Ecto neural progenitor cell (in vitro differentiated cells): Measurements from ENCODE around the gene GNA12.
"Not testable (repeated sequence)": the region's sequence is repeated elsewhere in the genome, so short reads cannot be mapped to it uniquely, and the experiment has no call there.

ENCODE experiments used
- DNase-seq: peaks from one replicate; pipeline ENCODE4 v3.0.0-alpha.2; 2018; ENCODE audit warnings: low spot score

The GNA12 gene

GRCh38 chr7:2689951-2690705, 154.0 kb downstream of the GNA12 start:
- DNase-seq: no peak

- no peak for DNase-seq
Observed at GRCh38 chr7:2689343-2689847, 154.7 kb downstream of the GNA12 start.

- no peak for DNase-seq
Observed at GRCh38 chr7:2688409-2689342, 155.4 kb downstream of the GNA12 start.

- DNase-seq: no peak
Observed at GRCh38 chr7:2687881-2688318, 156.2 kb downstream of the GNA12 start, which contains the start of gene AMZ1. TSS of gene AMZ1 (plus strand) at chr7:2688202. CDS start at chr7:2700452, 12,250 bp downstream.

DNA sequence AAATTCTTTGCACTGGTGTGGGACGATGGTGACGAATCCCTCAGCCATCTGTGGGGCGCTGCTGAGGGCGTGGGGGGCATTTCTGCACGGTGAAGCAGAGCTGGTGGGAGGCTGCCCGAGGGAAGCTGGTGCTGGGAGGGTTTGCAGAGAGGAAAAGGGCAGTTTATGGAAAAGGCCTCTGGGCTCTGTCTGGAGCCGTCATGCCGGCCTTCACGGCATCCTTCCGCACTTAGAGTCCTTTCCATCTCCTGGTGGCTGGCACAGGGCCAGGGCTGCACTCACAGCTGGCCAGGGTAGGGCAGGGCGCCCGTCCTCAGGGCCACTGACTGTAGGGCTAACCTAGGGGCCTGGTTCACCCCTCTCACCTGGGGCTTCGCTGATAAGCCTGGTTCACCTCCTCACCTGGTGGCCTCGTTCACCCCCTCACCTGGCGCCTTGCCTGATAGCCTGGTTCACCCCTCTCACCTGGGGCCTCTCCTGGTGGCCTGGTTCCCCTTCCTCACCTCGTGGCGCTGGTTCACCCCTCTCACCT, 156.7 kb downstream of the GNA12 start:
- no peak for DNase-seq

GRCh38 chr7:2686101-2686500, 158.0 kb downstream of the GNA12 start:
- DNase-seq: no peak

- no peak for DNase-seq
Observed at GRCh38 chr7:2684501-2684900, 159.6 kb downstream of the GNA12 start.

DNA sequence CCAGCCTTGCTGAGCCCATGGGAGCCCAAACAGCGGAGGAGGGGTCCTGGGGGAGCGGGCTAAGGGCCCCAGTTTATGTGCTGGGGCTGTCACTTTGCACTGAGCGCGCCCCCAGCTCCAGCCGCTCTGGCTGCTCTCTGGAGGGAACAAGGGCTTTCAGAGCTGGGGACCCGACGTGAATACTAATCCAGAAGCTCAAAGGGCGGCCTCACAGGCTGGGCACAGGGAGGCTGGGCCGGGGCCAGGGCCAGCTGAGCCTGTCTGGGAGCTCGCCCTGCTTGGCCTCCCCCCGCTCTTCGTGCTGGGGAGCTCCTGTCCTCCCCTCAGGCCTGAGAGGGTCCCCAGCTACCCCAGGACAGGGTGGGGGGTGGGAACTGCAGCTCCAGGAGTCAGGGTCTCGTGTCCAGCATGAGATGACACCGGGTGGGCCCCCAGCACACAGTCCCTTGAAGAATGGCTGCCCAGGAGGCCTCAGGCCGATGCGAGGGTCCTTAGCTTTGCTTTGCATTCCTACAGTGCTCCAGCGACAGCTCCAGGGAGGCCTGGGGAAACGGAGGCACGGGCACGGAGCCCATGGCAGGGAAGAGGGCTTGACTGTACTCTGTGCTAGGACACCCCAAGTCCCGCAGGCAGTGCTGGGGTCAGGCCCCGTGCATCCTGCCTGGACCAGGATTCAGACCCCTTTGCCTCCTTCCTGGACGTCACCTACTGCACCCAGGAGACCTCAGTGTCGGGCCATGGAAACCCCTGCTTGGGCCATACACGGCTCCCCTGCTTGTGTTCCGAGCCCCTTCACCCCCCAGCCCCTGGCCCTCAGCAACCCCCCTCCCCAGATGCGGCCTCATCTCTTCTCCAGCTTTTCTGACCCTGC, 161.9 kb downstream of the GNA12 start:
- no peak for DNase-seq

GRCh38 chr7:2680792-2681490, 163.2 kb downstream of the GNA12 start:
- peak; percentile 84 for DNase-seq

GRCh38 chr7:2680256-2680655, 163.9 kb downstream of the GNA12 start:
- DNase-seq: no peak

DNA sequence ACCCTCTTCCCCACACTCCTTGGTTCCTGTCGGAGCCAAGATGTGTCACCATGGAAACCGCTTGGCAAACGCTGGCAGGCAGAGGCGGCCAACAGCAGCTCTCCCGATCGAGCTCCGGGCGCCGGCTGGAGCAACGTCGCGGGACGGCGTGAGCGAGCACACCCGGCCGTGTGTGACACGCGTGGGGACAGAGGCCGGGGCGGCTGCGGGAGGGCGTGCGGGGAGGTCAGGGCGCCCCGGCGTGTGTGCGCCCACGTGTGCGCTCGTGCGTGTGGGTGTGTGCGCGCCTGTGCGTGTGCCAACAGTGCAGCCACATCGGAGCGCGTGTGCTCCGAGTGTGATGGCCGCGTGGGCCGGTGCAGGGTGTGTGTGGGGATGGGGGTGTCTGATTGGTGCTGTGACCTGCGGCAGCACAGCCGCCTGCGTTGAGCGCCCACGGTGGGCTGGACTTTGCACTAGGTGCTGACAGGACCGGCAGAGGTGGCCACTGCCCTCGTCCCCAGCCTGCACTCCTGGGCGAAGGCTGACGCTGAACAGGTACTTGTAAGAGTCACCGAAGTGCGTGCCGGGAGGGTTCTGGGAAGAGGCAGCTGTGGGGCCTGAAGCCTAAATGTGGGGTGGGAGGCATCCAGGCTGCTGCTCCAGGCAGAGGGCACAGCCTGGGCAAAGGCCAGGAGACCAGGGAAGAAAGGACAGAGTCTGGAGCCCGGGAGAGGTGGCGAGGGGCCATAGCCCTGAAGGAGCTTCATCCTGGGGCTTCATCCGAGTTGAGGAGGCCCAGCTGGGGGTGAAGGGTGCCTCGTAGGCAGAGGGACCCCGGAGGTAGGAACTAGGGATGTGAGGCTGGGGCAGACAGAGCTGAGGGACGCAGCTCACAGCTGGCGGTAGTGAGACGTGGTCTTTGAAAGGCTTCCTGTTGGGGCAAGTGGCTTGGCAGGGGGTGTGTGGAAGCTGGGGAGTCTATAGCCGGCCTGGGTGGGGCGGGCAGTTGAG, 164.7 kb downstream of the GNA12 start:
- not testable (repeated sequence) for DNase-seq

GRCh38 chr7:2678454-2678853, 165.7 kb downstream of the GNA12 start:
- not testable (repeated sequence) for DNase-seq
